Kidney epithelial cell (primary cell): ENCODE results near the gene ADCY2. TPM values are rescaled to one million over a fixed set of nuclear protein-coding genes. Genes with fewer than 3 reads are reported as not detected.

ENCODE experiments used
- DNase-seq: peaks from one replicate; pipeline ENCODE4 v3.0.0-alpha.2; 2010; ENCODE audit warnings: low read depth
- H3K27me3 ChIP-seq: 2 replicates; pipeline ENCODE4 v1.6.0; 2011; ENCODE audit warnings: low read length; ENCODE audit not compliant: control insufficient read depth, insufficient read depth
- H3K36me3 ChIP-seq: 2 replicates; pipeline ENCODE4 v1.5.1; 2011; ENCODE audit warnings: low read length; ENCODE audit not compliant: control insufficient read depth, insufficient read depth
- H3K4me3 ChIP-seq: 2 replicates; pipeline ENCODE4 v1.5.1; 2011; ENCODE audit warnings: low read depth, mild to moderate bottlenecking, control low read depth, low read length
- CTCF ChIP-seq: IDR thresholded peaks from 2 replicates; pipeline ENCODE4 v1.5.1; 2011; ENCODE audit warnings: mild to moderate bottlenecking, moderate library complexity, low read length, control low read depth, inconsistent platforms; ENCODE audit not compliant: insufficient read depth, poor library complexity, severe bottlenecking
- total RNA-seq: library from RNA; depleted of rRNA; stranded (reverse); fragments of >200 nt; gene quantifications from 2 replicates; pipeline ENCODE4 v1.2.3, GENCODE V29; 2015

Gene ADCY2
- total RNA-seq, 1 donor from 2014 or later, result 0.25 TPM

- Histone ChIP-seq H3K36me3 (no peaks in the 10 kb centered on the region), H3K4me3 (no peak overlapping the region), H3K27me3 (no peaks in the 10 kb centered on the region)
- no peak for TF ChIP-seq CTCF
- no peak for DNase-seq
Observed at GRCh38 chr5:7517006-7517405, 121.1 kb downstream of the ADCY2 start.

GRCh38 chr5:7518947-7519560 is 123.1 kb downstream of the ADCY2 start:
- H3K36me3 ChIP-seq, result no peaks in the 10 kb centered on the region
- DNase-seq, result no peak
- TF ChIP-seq CTCF, result no peak
- H3K27me3 ChIP-seq, result no peaks in the 10 kb centered on the region
- H3K4me3 ChIP-seq, result no peak overlapping the region

DNA sequence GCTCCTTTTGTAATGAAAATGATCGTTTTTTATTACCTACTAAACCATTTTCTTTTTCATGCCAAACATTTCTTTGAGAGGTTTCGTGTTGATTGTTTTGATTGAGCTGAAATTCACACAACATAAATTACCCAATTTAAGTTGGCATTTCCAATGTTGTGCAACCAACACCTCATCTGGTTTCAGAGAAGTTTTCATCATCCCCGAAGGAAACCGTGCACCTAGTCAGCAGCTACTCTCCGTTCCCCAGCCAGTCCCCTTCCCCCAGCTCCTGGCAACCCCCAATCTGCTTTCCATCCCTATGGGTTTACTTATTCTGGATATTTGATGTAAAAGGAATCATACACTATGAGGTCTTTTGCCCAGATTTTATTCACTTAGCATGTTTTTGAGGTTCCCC is 123.6 kb downstream of the ADCY2 start:
- Histone ChIP-seq H3K4me3 (no peak overlapping the region), H3K27me3 (no peaks in the 10 kb centered on the region), H3K36me3 (no peaks in the 10 kb centered on the region)
- no peak for DNase-seq
- TF ChIP-seq CTCF, result no peak

DNA sequence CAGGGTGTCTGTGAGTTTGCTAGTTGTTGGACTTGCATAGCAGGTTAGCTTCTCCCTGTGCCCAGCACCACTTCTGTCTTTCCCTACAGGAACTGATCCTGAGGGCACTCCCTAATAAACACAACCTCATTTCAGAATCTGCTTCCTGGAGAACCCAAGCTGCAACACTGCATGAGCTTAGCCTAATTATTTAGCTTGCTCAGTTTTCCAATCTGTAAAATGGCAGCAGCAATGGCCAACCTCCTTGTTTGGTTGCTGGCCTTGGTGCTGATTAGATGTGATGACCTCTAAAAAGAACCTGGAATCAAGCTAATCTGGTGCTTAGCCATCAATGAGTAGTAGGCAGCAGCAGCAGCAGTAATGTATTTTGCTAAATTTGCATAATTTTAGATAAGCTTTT is 133.9 kb downstream of the ADCY2 start:
- no peak for TF ChIP-seq CTCF
- no peak overlapping the region for H3K4me3 ChIP-seq
- no peak for DNase-seq
- no peaks in the 10 kb centered on the region for H3K27me3 ChIP-seq
- no peaks in the 10 kb centered on the region for H3K36me3 ChIP-seq

GRCh38 chr5:7533941-7534340 is 138.0 kb downstream of the ADCY2 start:
- H3K36me3 ChIP-seq, result no peaks in the 10 kb centered on the region
- no peaks in the 10 kb centered on the region for H3K27me3 ChIP-seq
- no peak for DNase-seq
- no peak for TF ChIP-seq CTCF
- no peak overlapping the region for H3K4me3 ChIP-seq

- Histone ChIP-seq H3K27me3 (no peaks in the 10 kb centered on the region), H3K36me3 (no peaks in the 10 kb centered on the region), H3K4me3 (no peak overlapping the region)
- no peak for DNase-seq
- TF ChIP-seq CTCF, result no peak
Observed at GRCh38 chr5:7534505-7534904, 138.6 kb downstream of the ADCY2 start.
